ENCODE results near the gene CDKN1A. TPM values are rescaled to one million over a fixed set of nuclear protein-coding genes. Genes with fewer than 3 reads are reported as not detected.
A peak's percentile ranks its signal among the peaks of the same experiment; 100 is the strongest.

CDKN1A gene
- total RNA-seq, 3 donors from 2014 or later = 181 to 381 (median 255) TPM

DNA sequence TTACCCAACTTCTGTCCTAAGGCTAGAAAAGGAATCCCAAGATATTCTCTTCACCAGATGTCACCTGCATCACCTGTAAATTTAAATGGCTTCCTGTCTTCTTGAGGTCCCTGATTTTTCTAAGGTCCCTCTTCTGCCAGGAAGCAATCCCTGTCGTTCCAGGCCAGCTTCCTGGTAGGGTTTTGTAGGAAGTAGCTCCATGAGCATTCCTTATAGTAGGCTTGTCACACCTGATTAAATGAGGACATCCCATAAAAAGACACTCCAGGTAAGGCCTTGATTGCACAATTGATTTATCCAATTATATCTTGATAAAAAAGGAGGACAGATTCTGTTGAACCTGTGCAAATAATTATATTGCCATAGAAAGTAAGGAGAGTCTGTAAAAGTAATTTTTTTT, 27.8 kb downstream of the CDKN1A start:
- no peaks in the 10 kb centered on the region for H3K36me3 ChIP-seq (ENCODE audit: low read depth)
- H3K9me3 ChIP-seq = no peaks in the 10 kb centered on the region
- TF ChIP-seq, protein P1, sequence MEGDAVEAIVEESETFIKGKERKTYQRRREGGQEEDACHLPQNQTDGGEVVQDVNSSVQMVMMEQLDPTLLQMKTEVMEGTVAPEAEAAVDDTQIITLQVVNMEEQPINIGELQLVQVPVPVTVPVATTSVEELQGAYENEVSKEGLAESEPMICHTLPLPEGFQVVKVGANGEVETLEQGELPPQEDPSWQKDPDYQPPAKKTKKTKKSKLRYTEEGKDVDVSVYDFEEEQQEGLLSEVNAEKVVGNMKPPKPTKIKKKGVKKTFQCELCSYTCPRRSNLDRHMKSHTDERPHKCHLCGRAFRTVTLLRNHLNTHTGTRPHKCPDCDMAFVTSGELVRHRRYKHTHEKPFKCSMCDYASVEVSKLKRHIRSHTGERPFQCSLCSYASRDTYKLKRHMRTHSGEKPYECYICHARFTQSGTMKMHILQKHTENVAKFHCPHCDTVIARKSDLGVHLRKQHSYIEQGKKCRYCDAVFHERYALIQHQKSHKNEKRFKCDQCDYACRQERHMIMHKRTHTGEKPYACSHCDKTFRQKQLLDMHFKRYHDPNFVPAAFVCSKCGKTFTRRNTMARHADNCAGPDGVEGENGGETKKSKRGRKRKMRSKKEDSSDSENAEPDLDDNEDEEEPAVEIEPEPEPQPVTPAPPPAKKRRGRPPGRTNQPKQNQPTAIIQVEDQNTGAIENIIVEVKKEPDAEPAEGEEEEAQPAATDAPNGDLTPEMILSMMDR (IDR thresholded peaks at IDR 0.05) = no peak
- H3K4me3 ChIP-seq = no peak overlapping the region
- H3K4me1 ChIP-seq (ENCODE audit: low read depth) = no peaks in the 10 kb centered on the region
- intact Hi-C loops (cut with DNase I, micrococcal nuclease) = no loop called here
- DNase-seq (no peak), ATAC-seq (peak; percentile 71)

DNA sequence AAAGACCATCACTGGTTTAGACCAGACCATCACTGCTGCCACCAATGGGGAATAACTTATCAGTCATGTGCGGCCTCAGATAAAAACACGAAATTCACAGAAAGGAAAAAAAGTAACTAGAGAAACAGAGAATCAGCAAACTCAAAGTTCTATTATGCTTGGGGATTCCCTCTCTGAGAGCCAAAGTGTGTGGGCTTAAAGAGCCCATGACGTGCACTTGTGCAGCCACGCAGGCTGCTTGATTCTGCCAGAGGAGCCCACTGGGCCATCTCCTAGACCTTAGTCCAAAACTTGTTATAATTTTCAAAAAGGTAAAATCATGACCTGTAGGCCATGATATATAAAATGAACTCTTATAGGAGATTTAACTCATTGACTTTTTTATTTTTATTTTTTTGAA, 34.3 kb downstream of the CDKN1A start:
- Histone ChIP-seq H3K4me1 (ENCODE audit: low read depth) (peaks cover 5% of the 10 kb centered on the region), H3K36me3 (ENCODE audit: low read depth) (no peaks in the 10 kb centered on the region), H3K9me3 (no peaks in the 10 kb centered on the region), H3K4me3 (no peak overlapping the region)
- no peak for DNase-seq
- no peak for ATAC-seq
- intact Hi-C loops (cut with DNase I, micrococcal nuclease) = no loop called here
- TF ChIP-seq, protein P1 (IDR thresholded peaks at IDR 0.05) = no peak

DNA sequence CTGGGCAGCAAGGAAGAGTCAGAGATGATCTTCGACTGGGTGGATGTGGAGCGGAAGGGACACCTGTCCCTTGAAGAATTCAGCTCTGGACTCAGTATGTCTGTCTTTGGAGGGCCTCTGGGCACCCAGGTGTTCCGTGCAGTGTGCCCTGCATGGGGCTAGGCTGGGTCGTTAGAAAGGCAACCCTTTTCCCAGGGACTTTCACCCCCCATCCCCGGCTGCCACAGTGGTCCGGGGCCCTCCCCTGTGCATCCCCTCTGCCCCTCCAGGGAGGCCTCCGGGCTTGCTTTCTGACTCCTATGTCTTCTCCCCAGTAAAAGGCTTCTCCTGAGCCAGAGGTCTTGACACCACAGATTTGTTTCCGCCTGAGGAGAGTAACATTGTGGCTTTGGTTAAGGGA, 35.3 kb downstream of the CDKN1A start:
- TF ChIP-seq, protein P1 (IDR thresholded peaks at IDR 0.05) = no peak
- Histone ChIP-seq H3K4me3 (no peak overlapping the region), H3K9me3 (no peaks in the 10 kb centered on the region), H3K4me1 (ENCODE audit: low read depth) (peaks cover 5% of the 10 kb centered on the region), H3K36me3 (ENCODE audit: low read depth) (no peaks in the 10 kb centered on the region)
- DNase-seq (no peak), ATAC-seq (no peak)
- intact Hi-C loops (cut with DNase I, micrococcal nuclease) = no loop called here

DNA sequence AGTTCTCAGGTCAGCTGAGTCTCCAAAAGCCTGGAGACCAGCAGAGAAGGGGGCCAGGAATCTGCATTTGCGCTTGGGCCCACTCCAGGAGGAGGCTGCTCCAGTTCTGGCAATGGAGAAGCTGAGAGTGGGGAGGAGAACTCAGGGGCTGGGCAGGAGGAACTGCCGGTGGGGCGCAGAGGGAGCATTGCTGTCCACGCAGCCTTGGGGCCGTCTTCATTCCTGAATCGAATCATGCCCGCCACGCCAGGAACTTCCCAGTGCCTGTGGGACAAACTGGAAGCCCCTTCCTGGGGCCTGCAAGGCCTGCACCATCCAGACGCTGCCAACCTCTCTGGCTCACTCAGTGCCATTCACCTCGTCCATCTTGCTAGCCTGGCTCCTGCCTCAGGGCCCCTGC, 36.0 kb downstream of the CDKN1A start:
- no peak for DNase-seq

DNA sequence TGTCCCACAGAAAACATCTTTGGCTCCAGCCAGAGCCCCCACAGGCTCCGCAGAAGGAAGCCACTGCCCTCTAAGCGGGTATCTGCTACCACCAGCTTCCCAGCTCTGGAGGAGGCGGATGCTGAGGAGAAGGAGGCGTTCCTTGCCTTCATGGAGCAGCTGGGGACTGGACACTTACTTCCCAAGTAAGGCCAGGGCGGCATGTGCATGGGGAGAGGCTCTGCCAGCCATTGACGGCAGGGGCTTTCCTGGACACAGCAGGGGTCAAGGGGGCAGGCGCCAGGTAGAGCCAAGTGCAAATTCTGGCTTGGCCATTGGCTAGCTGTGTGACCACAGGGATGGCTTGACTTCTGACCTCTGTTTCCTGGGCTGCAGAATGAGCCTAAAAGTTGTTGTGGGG, 37.0 kb downstream of the CDKN1A start:
- intact Hi-C loops (cut with DNase I, micrococcal nuclease) = no loop called here
- TF ChIP-seq, protein P1 (IDR thresholded peaks at IDR 0.05) = no peak
- no peaks in the 10 kb centered on the region for H3K9me3 ChIP-seq
- H3K4me1 ChIP-seq (ENCODE audit: low read depth) = peaks cover 5% of the 10 kb centered on the region
- no peak overlapping the region for H3K4me3 ChIP-seq
- DNase-seq (no peak), ATAC-seq (no peak)
- no peaks in the 10 kb centered on the region for H3K36me3 ChIP-seq (ENCODE audit: low read depth)

More for the DNA sequence above, 36.0 kb downstream of the CDKN1A start:
- Histone ChIP-seq H3K4me1 (ENCODE audit: low read depth) (peaks cover 5% of the 10 kb centered on the region), H3K36me3 (ENCODE audit: low read depth) (no peaks in the 10 kb centered on the region), H3K9me3 (no peaks in the 10 kb centered on the region), H3K4me3 (no peak overlapping the region)
- ATAC-seq = no peak
- TF ChIP-seq, protein P1 (IDR thresholded peaks at IDR 0.05) = no peak
- intact Hi-C loops (cut with DNase I, micrococcal nuclease) = no loop called here

DNA sequence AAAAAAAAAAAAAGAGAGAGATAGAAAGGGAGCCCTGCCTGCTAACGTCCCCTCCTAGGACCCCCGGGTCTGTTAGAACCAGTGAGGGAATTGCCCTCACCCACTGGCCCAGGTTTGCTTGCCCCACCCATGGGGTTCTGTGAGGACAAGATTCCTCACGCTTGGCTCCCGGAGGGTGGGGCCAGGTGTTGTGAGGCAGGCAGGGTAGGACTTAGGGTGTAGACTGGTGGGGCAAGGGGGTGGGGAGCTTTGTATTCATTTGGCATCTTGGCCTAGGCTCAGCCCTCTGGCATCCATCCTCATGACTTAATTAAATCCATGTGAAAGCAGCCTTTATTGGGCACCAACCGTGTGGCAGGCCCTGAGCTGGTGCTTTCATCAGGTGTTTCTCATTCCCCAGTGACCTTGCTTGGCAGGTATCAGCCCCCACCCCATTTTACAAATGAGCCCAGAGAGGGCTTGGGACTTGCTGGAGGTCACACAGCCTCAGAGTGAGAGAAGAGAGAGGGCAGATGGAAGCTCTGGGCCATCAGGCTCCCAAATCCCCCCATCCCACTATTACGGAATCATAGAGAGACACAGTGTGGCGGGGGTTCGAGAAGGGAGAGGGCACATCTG, 38.1 kb downstream of the CDKN1A start:
- H3K4me1 ChIP-seq (ENCODE audit: low read depth) = peaks cover 5% of the 10 kb centered on the region
- peak; percentile 74 for ATAC-seq
- TF ChIP-seq, protein P1 (IDR thresholded peaks at IDR 0.05) = no peak
- no peaks in the 10 kb centered on the region for H3K36me3 ChIP-seq (ENCODE audit: low read depth)
- H3K9me3 ChIP-seq = no peaks in the 10 kb centered on the region
- peak in 2 of 3 donors; percentile 71 to 76 for DNase-seq
- no peak overlapping the region for H3K4me3 ChIP-seq
- intact Hi-C loops (cut with DNase I, micrococcal nuclease) = no loop called here

All from mucosa of descending colon (tissue), 3 donors.